Gastroesophageal sphincter (tissue), 3 donors: Measurements from ENCODE around the gene METTL3.

Experiments used
- CTCF ChIP-seq, 4 experiments: fragments of 200-600 bp in 2 of 4; fragments of 450-650 bp in 2 of 4; sonication (generic) in 1 of 4; IDR thresholded peaks; one replicate each; pipeline ENCODE4 v1.5.1; 2017 to 2019; ENCODE audit warnings: antibody characterized with exemption in 4 of 4, mild to moderate bottlenecking in 2 of 4, moderate library complexity in 2 of 4
- EP300 ChIP-seq: sonication (generic); formaldehyde crosslinking; IDR thresholded peaks from one replicate; pipeline ENCODE4 v1.6.1; 2017; ENCODE audit warnings: antibody characterized with exemption, mild to moderate bottlenecking
- POLR2A ChIP-seq, 2 donors: fragments of 450-650 bp; IDR thresholded peaks; one replicate each; pipeline ENCODE4 v1.6.1; 2017; ENCODE audit warnings: antibody characterized with exemption in 2 of 2, mild to moderate bottlenecking in 2 of 2, moderate library complexity in 1 of 2
- POLR2AphosphoS5 ChIP-seq: sonication (generic); formaldehyde crosslinking; IDR thresholded peaks from one replicate; pipeline ENCODE4 v1.6.1; 2017; ENCODE audit warnings: antibody characterized with exemption

- TF ChIP-seq CTCF (IDR thresholded peaks at IDR 0.05) = peak; percentile 72 to 84 (median 78)
- TF ChIP-seq POLR2A (IDR thresholded peaks at IDR 0.05) = no peak
- TF ChIP-seq EP300 = no peak
- TF ChIP-seq POLR2AphosphoS5 = no peak
Measured at GRCh38 chr14:21557084-21557901, 46.2 kb upstream of the METTL3 start.
